ENCODE measurements around the gene KIF2A.

DNA sequence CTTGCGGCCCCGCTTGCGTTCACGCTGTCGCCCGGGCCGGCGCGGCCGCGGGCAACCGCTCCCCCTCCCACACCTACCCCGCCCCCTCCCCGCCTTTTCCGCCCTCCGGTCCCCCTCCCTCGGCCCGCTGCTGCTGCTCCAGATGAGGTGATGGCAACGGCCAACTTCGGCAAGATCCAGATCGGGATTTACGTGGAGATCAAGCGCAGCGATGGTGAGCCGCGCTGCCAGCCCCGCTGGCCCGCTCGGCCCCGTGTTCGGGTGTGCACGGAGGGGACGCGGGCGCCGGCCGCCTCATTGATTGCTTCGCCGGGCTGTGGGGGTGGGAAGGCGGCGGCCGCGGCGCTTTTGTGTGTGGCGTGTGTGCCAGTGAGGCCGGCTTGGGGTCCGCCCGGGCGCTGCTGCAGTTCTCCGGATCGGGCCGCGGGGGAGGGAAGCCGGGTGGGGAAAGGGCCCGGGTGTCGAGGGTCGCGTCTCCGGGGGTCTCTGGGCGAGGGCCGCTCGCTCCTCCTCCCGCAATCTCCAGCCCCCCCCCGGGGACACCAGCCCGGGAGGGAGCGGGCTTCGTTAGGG, 403 bp downstream of the KIF2A start:
- TF ChIP-seq, protein P1, sequence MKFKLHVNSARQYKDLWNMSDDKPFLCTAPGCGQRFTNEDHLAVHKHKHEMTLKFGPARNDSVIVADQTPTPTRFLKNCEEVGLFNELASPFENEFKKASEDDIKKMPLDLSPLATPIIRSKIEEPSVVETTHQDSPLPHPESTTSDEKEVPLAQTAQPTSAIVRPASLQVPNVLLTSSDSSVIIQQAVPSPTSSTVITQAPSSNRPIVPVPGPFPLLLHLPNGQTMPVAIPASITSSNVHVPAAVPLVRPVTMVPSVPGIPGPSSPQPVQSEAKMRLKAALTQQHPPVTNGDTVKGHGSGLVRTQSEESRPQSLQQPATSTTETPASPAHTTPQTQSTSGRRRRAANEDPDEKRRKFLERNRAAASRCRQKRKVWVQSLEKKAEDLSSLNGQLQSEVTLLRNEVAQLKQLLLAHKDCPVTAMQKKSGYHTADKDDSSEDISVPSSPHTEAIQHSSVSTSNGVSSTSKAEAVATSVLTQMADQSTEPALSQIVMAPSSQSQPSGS (tag by site-specific recombination; IDR thresholded peaks at IDR 0.05; ENCODE audit: low read depth) = no peak
- TF ChIP-seq YY1 (tag by site-specific recombination; IDR thresholded peaks at IDR 0.05) (no peak), ZNF169 (tag by site-specific recombination; IDR thresholded peaks at IDR 0.05) (no peak), ZNF146 (tag by site-specific recombination; IDR thresholded peaks at IDR 0.05) (no peak), ZBTB7A (tag by site-specific recombination; IDR thresholded peaks at IDR 0.05; ENCODE audit: low read depth) (no peak), ZNF585B (tag by site-specific recombination; IDR thresholded peaks at IDR 0.05) (no peak)
- TF ChIP-seq, protein P2, sequence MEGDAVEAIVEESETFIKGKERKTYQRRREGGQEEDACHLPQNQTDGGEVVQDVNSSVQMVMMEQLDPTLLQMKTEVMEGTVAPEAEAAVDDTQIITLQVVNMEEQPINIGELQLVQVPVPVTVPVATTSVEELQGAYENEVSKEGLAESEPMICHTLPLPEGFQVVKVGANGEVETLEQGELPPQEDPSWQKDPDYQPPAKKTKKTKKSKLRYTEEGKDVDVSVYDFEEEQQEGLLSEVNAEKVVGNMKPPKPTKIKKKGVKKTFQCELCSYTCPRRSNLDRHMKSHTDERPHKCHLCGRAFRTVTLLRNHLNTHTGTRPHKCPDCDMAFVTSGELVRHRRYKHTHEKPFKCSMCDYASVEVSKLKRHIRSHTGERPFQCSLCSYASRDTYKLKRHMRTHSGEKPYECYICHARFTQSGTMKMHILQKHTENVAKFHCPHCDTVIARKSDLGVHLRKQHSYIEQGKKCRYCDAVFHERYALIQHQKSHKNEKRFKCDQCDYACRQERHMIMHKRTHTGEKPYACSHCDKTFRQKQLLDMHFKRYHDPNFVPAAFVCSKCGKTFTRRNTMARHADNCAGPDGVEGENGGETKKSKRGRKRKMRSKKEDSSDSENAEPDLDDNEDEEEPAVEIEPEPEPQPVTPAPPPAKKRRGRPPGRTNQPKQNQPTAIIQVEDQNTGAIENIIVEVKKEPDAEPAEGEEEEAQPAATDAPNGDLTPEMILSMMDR (tag by site-specific recombination; IDR thresholded peaks at IDR 0.05) = no peak
- TF ChIP-seq, protein P3, sequence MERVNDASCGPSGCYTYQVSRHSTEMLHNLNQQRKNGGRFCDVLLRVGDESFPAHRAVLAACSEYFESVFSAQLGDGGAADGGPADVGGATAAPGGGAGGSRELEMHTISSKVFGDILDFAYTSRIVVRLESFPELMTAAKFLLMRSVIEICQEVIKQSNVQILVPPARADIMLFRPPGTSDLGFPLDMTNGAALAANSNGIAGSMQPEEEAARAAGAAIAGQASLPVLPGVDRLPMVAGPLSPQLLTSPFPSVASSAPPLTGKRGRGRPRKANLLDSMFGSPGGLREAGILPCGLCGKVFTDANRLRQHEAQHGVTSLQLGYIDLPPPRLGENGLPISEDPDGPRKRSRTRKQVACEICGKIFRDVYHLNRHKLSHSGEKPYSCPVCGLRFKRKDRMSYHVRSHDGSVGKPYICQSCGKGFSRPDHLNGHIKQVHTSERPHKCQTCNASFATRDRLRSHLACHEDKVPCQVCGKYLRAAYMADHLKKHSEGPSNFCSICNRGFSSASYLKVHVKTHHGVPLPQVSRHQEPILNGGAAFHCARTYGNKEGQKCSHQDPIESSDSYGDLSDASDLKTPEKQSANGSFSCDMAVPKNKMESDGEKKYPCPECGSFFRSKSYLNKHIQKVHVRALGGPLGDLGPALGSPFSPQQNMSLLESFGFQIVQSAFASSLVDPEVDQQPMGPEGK (tag by site-specific recombination; IDR thresholded peaks at IDR 0.05) = no peak; the same call in 1 of the 2 replicates
